HG02840 (cell line): ENCODE data around the gene ZBTB40.

Experiments
- ATAC-seq: cut with Tn5 transposase; IDR thresholded peaks from one replicate; pipeline ENCODE4 v1.9.1; 2021; ENCODE audit warnings: mild to moderate bottlenecking, moderate library complexity, moderate number of reproducible peaks; ENCODE audit not compliant: unreplicated experiment, low FRiP score

Gene ZBTB40

GRCh38 chr1:22547818-22548462 is 96.3 kb downstream of the ZBTB40 start:
- no peak for ATAC-seq

DNA sequence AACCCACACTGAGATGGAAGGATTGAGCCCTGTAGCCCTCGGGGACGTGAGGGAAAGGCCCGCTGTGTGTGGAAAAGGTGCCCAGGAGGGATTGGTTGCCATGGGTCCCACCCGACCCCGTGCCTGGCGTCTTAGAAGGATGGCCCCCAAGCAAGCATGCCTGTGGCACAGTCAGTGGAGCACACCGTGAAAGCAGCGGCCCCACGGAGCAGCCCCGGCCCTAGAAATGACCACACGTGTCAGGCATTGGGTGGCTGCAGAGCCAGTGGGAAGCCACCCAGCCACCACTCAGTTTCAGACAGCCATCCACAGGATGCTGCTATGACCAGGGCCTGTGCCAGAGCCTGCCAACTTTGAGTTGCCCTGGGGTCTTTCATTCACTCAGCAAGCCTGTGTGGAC is 98.4 kb downstream of the ZBTB40 start:
- no peak for ATAC-seq

GRCh38 chr1:22551591-22551990 is 99.9 kb downstream of the ZBTB40 start:
- no peak for ATAC-seq

GRCh38 chr1:22552021-22552420 is 100.4 kb downstream of the ZBTB40 start:
- no peak for ATAC-seq

GRCh38 chr1:22553104-22553880 is 101.6 kb downstream of the ZBTB40 start:
- no peak for ATAC-seq

- no peak for ATAC-seq
Measured at GRCh38 chr1:22553991-22554522, 102.4 kb downstream of the ZBTB40 start.

DNA sequence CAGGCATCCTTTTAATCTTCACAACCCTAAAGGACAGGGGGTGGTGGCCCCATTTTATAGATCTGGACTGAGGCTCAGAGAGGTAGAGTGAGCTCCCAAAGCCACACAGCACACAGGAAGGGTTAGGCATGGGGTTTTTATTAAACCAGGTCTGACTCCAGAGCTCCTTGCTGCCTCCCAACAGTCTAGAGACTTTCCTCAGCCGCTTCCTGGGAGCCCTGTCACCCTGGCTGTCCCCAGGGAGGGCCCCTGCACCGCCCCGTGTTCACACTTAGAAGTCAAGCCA is 103.7 kb downstream of the ZBTB40 start:
- no peak for ATAC-seq

DNA sequence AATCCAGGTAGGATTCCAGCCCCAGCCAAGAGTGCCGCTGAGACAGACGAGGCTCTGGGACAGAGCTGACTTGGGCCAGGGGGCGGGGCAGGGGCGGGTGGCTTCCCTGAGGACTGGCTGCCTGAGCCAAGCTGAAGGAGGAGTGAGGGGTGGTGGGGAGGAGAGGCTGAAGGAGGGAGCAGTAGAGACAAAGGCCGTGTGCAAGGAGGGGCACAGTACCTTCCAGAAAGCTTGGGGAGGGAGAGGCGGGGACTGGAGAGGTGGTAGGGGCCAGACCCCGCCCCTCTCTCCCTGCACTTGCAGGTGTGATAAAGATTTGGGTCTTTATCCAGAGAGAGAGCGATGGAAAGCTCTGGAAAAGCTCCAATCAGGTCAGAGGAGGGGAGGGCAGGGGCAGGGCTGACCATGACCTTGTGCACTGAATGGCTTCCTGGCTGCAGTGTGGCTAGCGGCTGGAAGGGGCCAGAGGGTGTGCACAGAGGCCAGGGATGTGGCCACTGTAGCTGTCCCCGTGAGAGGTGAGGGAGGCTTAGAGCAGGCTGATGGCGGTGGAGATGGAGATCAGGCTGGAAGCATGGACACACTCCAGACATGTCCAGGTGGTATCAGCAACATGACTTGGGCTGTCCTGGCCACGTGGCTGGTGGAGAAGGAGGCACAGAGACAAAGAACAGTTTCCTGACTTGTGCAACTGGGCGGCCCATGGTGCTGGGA is 104.9 kb downstream of the ZBTB40 start:
- ATAC-seq = no peak

GRCh38 chr1:22557341-22557950 is 105.8 kb downstream of the ZBTB40 start:
- no peak for ATAC-seq

GRCh38 chr1:22562584-22563583 is 111.2 kb downstream of the ZBTB40 start, which contains the start of gene EPHA8:
EPHA8 (plus strand) TSS chr1:22563489; CDS start chr1:22563636, 147 bp downstream.
- ATAC-seq = no peak

GRCh38 chr1:22563671-22564602 is 112.3 kb downstream of the ZBTB40 start:
- no peak for ATAC-seq

DNA sequence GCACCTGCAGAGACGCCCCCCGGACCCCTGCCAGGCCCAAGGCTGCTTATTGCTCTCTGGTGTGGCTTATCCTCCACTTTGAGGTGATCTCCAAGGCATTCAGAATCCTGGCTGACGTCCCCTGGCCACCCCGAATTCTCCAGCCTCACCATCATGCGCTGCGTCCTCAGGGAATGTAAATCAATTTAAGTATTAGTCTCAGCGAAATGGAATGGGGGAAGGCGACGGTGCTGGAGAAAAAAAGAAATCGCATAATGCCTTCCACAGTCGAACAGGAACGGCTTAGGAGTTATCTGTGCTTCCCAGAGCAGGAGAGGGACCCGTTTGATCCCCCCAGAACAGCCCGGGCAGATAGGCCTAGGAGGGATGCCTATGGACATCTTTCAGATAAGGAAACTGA is 114.5 kb downstream of the ZBTB40 start:
- ATAC-seq = no peak

DNA sequence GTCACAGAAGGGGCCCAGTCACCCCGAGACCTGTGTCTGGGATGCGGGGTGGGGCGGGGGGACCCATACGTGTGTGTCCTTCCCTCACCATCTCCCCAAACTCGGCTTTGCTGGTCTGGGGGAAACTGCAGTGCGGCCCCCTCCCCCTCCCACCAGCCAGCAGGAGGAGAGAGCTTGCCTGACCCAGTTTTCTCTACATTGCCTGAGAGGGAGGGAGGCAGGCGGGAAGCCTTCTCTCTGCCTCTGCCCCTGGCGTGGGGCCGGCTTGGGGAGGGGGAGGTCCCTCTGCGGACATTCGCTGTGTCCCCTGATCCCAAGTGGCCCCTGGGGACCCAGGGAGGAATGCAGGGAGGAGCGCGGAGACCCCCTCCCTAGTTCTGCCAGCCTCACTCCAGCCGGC is 115.5 kb downstream of the ZBTB40 start:
- ATAC-seq = no peak

DNA sequence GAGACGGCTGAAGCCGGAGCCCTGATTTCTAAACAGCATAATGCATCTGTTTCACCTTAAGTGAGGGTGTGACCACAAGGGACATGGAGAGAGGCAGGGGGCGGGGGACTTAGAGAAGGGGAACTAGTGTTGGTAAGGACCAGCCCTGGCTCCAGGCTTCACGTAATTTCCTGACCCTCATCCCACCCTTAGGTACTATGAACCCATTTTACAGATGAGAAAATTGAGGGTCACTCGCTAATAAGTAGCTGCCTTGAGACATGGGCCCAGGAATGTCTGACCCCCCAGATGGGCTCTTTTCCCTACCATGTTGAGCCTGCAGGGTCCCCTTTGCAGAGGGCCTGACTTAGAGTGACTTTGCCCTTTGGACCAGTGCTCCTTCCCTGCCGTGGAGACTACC is 116.3 kb downstream of the ZBTB40 start:
- no peak for ATAC-seq

DNA sequence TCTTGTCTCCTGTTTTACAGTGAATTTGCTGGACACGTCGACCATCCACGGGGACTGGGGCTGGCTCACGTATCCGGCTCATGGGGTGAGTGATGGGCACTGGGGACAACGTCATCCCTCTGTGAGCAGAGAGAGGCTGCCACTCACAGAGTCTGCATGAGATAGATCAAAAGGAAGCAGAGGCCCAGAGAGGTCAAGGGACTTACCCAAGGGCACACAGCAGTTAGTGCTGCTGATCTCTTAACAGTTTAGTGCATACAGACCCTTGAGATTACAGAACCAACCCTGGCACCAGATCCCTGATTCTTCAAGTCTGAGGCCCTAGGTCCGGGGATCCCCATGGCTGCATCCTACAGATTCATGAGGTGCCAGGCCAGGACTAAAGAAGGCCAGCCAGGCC is 117.6 kb downstream of the ZBTB40 start:
- ATAC-seq = no peak

DNA sequence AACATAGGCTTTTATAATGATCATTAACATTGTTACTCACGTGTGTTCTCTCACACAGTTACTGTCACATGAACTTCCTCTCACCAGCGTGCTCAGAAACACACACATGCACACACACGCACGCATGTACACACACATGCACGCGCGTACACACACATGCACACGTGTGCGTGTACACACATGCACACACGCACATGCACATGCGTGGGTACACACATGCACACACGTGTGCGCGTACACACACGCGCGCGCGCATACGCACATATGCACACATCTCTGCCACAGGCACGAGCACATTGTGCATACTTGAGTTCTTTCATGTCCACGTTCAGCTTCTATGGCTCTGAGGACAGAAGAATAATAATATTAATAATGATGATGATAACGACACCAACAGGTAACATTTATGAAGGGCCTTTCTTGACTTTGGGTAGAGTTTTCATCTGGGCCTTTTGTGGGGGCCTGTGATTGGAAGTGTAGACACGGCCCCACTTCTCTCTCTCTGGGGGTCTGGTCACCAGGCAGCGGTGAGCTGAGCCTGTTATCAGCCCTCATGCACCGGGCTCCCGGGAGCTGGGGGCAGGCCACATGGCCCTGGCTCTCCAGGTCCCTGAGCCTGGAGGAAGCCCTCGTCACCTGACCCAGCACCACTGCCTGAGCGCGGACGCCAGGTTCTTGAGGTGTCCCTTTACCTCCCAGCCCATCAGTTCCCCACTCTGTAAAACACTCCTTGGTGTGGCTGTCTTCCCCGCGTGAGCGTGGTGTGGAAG is 118.7 kb downstream of the ZBTB40 start:
- no peak for ATAC-seq

- ATAC-seq = no peak
Measured at GRCh38 chr1:22572818-22573217, 121.2 kb downstream of the ZBTB40 start.

DNA sequence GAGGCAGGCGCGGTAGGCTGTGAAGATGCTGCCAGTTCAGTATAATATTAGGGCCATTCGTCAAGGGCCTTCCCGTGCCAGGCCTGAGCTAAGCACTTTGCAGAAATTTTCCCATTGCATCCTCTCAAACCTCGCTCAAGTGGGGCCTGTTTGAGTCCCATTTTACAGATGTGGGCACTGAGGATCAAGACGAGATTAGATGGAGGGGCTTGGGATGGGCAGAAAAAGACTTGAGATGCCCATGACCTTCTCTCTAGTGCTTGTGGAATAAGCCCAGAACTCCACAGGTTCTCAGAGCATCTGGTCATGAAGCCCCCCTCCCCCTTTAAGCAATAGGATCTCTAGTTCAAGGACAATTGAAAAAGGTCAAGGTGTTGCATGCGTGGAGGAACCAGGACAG is 121.6 kb downstream of the ZBTB40 start:
- ATAC-seq = no peak
